NT2/D1 (cell line): ENCODE measurements around the gene BCOR.

Source experiments
- SUZ12 ChIP-seq: IDR thresholded peaks from 2 replicates; pipeline ENCODE4 v1.6.1; 2011; ENCODE audit not compliant: insufficient read length, insufficient read depth; ENCODE audit errors: extremely low read depth
- YY1 ChIP-seq: IDR thresholded peaks from 2 replicates; pipeline ENCODE4 v1.6.1; 2011; ENCODE audit not compliant: insufficient read length, insufficient read depth

GRCh38 chrX:40116925-40117324 lies 19.2 kb upstream of the BCOR start:
- TF ChIP-seq YY1 (no peak), SUZ12 (no peak)
